A673 (cell line): ENCODE results near the gene PGGT1B.

ENCODE experiments used
- CTCF ChIP-seq: fragments of 300-800, 200-600 bp; sonication (generic); conservative IDR thresholded peaks from 2 replicates; pipeline ENCODE4 v1.5.1; 2017; ENCODE audit warnings: low read depth, mild to moderate bottlenecking, antibody characterized with exemption, low read length, moderate library complexity, mixed read lengths
- EZH2 ChIP-seq: fragments of 200-600 bp; sonication (generic); IDR thresholded peaks from 2 replicates; pipeline ENCODE4 v1.6.1; 2017; ENCODE audit warnings: borderline replicate concordance, low read depth, mild to moderate bottlenecking, mixed read lengths, antibody characterized with exemption, low read length; ENCODE audit not compliant: poor library complexity, severe bottlenecking

GRCh38 chr5:115184770-115185169, 77.9 kb downstream of the PGGT1B start:
- no peak for TF ChIP-seq CTCF
- TF ChIP-seq EZH2 = no peak
